GM21390 (cell line): ENCODE results near the gene JHY.

Experiments used
- ATAC-seq: cut with Tn5 transposase; IDR thresholded peaks from one replicate; pipeline ENCODE4 v1.9.1; 2021; ENCODE audit not compliant: unreplicated experiment

The JHY gene

GRCh38 chr11:123006860-123007542 is 124.4 kb downstream of the JHY start:
- ATAC-seq = no peak
